ENCODE results near the gene ZNF664. TPM values are rescaled to one million over a fixed set of nuclear protein-coding genes. Genes with fewer than 3 reads are reported as not detected.

Gene ZNF664
- total RNA-seq, 1 donor from 2014 or later = 198 TPM

GRCh38 chr12:124015494-124016461, 42.8 kb downstream of the ZNF664 start:
- H3K4me1 Mint-ChIP-seq (ENCODE audit: low read depth) = no peaks in the 10 kb centered on the region

GRCh38 chr12:124017064-124017463, 44.0 kb downstream of the ZNF664 start:
- Mint-ChIP-seq H3K4me1 (ENCODE audit: low read depth) (no peaks in the 10 kb centered on the region), H3K4me3 (ENCODE audit: low read depth) (no peak overlapping the region), H3K27me3 (no peaks in the 10 kb centered on the region), H3K9me3 (ENCODE audit: low read depth) (no peaks in the 10 kb centered on the region), H3K36me3 (ENCODE audit: insufficient read depth) (peaks cover 17% of the 10 kb centered on the region), H3K27ac (no peak overlapping the region)
- no peak for DNase-seq (ENCODE audit: low spot score, unreplicated experiment)
- TF ChIP-seq CTCF (IDR thresholded peaks at IDR 0.05; ENCODE audit: unreplicated experiment) = no peak

More at GRCh38 chr12:124015494-124016461, 42.8 kb downstream of the ZNF664 start:
- no peak for TF ChIP-seq CTCF (IDR thresholded peaks at IDR 0.05; ENCODE audit: unreplicated experiment)
- Mint-ChIP-seq H3K9me3 (ENCODE audit: low read depth) (no peaks in the 10 kb centered on the region), H3K4me3 (ENCODE audit: low read depth) (no peak overlapping the region), H3K36me3 (ENCODE audit: insufficient read depth) (peaks cover 25% of the 10 kb centered on the region), H3K27ac (no peak overlapping the region), H3K27me3 (no peaks in the 10 kb centered on the region)
- DNase-seq (ENCODE audit: low spot score, unreplicated experiment) = no peak

- H3K27me3 Mint-ChIP-seq = no peaks in the 10 kb centered on the region
- no peak for DNase-seq (ENCODE audit: low spot score, unreplicated experiment)
- H3K36me3 Mint-ChIP-seq (ENCODE audit: insufficient read depth) = peaks cover 10% of the 10 kb centered on the region
- no peak overlapping the region for H3K27ac Mint-ChIP-seq
- H3K4me3 Mint-ChIP-seq (ENCODE audit: low read depth) = no peak overlapping the region
- no peaks in the 10 kb centered on the region for H3K9me3 Mint-ChIP-seq (ENCODE audit: low read depth)
- no peak for TF ChIP-seq CTCF (IDR thresholded peaks at IDR 0.05; ENCODE audit: unreplicated experiment)
- H3K4me1 Mint-ChIP-seq (ENCODE audit: low read depth) = no peaks in the 10 kb centered on the region
Measured at GRCh38 chr12:124018539-124018938, 45.5 kb downstream of the ZNF664 start.

GRCh38 chr12:124019115-124019514, 46.1 kb downstream of the ZNF664 start:
- no peak overlapping the region for H3K4me3 Mint-ChIP-seq (ENCODE audit: low read depth)
- no peak for TF ChIP-seq CTCF (IDR thresholded peaks at IDR 0.05; ENCODE audit: unreplicated experiment)

GRCh38 chr12:124020514-124020949, 47.5 kb downstream of the ZNF664 start:
- no peak overlapping the region for H3K27ac Mint-ChIP-seq
- H3K4me3 Mint-ChIP-seq (ENCODE audit: low read depth) = no peak overlapping the region
- DNase-seq (ENCODE audit: low spot score, unreplicated experiment) = no peak
- no peaks in the 10 kb centered on the region for H3K9me3 Mint-ChIP-seq (ENCODE audit: low read depth)
- H3K36me3 Mint-ChIP-seq (ENCODE audit: insufficient read depth) = peaks cover 1% of the 10 kb centered on the region
- no peaks in the 10 kb centered on the region for H3K4me1 Mint-ChIP-seq (ENCODE audit: low read depth)
- no peaks in the 10 kb centered on the region for H3K27me3 Mint-ChIP-seq
- no peak for TF ChIP-seq CTCF (IDR thresholded peaks at IDR 0.05; ENCODE audit: unreplicated experiment)

More at GRCh38 chr12:124019115-124019514, 46.1 kb downstream of the ZNF664 start:
- Mint-ChIP-seq H3K4me1 (ENCODE audit: low read depth) (no peaks in the 10 kb centered on the region), H3K36me3 (ENCODE audit: insufficient read depth) (peaks cover 8% of the 10 kb centered on the region), H3K9me3 (ENCODE audit: low read depth) (no peaks in the 10 kb centered on the region), H3K27ac (no peak overlapping the region), H3K27me3 (no peaks in the 10 kb centered on the region)
- no peak for DNase-seq (ENCODE audit: low spot score, unreplicated experiment)
